ENCODE results near the gene GPR68.

GPR68 gene

GRCh38 chr14:91193069-91193468, 51.4 kb downstream of the GPR68 start:
- Histone ChIP-seq H3K4me2 (ENCODE audit: low read length) (no peak overlapping the region), H3K27me3 (ENCODE audit: control insufficient read depth, insufficient read depth, low read length) (no peaks in the 10 kb centered on the region), H3K9ac (no peak overlapping the region), H3K36me3 (ENCODE audit: control insufficient read depth, insufficient read depth, low read length) (no peaks in the 10 kb centered on the region), H3K4me3 (ENCODE audit: low read depth, low read length) (no peak overlapping the region), H3K27ac (no peak overlapping the region), H3K79me2 (no peaks in the 10 kb centered on the region), H3K4me1 (no peaks in the 10 kb centered on the region), H3K9me3 (ENCODE audit: control insufficient read depth, low read length) (no peaks in the 10 kb centered on the region), H2AFZ (no peak overlapping the region)
- no peak for TF ChIP-seq CTCF (IDR thresholded peaks at IDR 0.05)

- Histone ChIP-seq H3K4me3 (ENCODE audit: low read depth, low read length) (no peak overlapping the region), H3K4me2 (ENCODE audit: low read length) (no peak overlapping the region), H3K9me3 (ENCODE audit: control insufficient read depth, low read length) (no peaks in the 10 kb centered on the region), H3K9ac (no peak overlapping the region), H3K36me3 (ENCODE audit: control insufficient read depth, insufficient read depth, low read length) (no peaks in the 10 kb centered on the region), H3K27me3 (ENCODE audit: control insufficient read depth, insufficient read depth, low read length) (no peaks in the 10 kb centered on the region), H3K27ac (no peak overlapping the region), H2AFZ (no peak overlapping the region), H3K79me2 (no peaks in the 10 kb centered on the region), H3K4me1 (no peaks in the 10 kb centered on the region)
- no peak for TF ChIP-seq CTCF (IDR thresholded peaks at IDR 0.05)
Observed at GRCh38 chr14:91190853-91191252, 53.7 kb downstream of the GPR68 start.

GRCh38 chr14:91187271-91187670, 57.2 kb downstream of the GPR68 start:
- Histone ChIP-seq H3K27me3 (ENCODE audit: control insufficient read depth, insufficient read depth, low read length) (no peaks in the 10 kb centered on the region), H3K9me3 (ENCODE audit: control insufficient read depth, low read length) (no peaks in the 10 kb centered on the region), H2AFZ (no peak overlapping the region), H3K4me1 (no peaks in the 10 kb centered on the region), H3K36me3 (ENCODE audit: control insufficient read depth, insufficient read depth, low read length) (no peaks in the 10 kb centered on the region), H3K27ac (no peak overlapping the region), H3K79me2 (no peaks in the 10 kb centered on the region), H3K4me3 (ENCODE audit: low read depth, low read length) (no peak overlapping the region), H3K9ac (no peak overlapping the region), H3K4me2 (ENCODE audit: low read length) (no peak overlapping the region)
- no peak for TF ChIP-seq CTCF (IDR thresholded peaks at IDR 0.05)

GRCh38 chr14:91186515-91187066, 57.9 kb downstream of the GPR68 start:
- no peaks in the 10 kb centered on the region for H3K36me3 ChIP-seq (ENCODE audit: control insufficient read depth, insufficient read depth, low read length)
- no peak overlapping the region for H3K9ac ChIP-seq
- no peaks in the 10 kb centered on the region for H3K27me3 ChIP-seq (ENCODE audit: control insufficient read depth, insufficient read depth, low read length)

More at GRCh38 chr14:91186515-91187066, 57.9 kb downstream of the GPR68 start:
- TF ChIP-seq CTCF (IDR thresholded peaks at IDR 0.05), result no peak
- no peak overlapping the region for H2AFZ ChIP-seq
- H3K79me2 ChIP-seq, result no peaks in the 10 kb centered on the region
- H3K4me3 ChIP-seq (ENCODE audit: low read depth, low read length), result no peak overlapping the region
- no peaks in the 10 kb centered on the region for H3K4me1 ChIP-seq
- H3K9me3 ChIP-seq (ENCODE audit: control insufficient read depth, low read length), result no peaks in the 10 kb centered on the region
- no peak overlapping the region for H3K27ac ChIP-seq
- no peak overlapping the region for H3K4me2 ChIP-seq (ENCODE audit: low read length)

Data from parathyroid adenoma (tissue), 2 donors.